Stimulated activated CD4-positive, alpha-beta T cell treated with anti-CD3 and anti-CD28 coated beads, Interleukin-1b, Interleukin-23, amount 100 ng/mL, for 48 hours (primary cell): Measurements from ENCODE around the gene TOR4A.
"Not testable (repeated sequence)": the region's sequence is repeated elsewhere in the genome, so short reads cannot be mapped to it uniquely, and the experiment has no call there.

Source experiments
- DNase-seq: peaks from one replicate; pipeline ENCODE4 v3.0.0-alpha.2; 2020

Gene TOR4A

DNA sequence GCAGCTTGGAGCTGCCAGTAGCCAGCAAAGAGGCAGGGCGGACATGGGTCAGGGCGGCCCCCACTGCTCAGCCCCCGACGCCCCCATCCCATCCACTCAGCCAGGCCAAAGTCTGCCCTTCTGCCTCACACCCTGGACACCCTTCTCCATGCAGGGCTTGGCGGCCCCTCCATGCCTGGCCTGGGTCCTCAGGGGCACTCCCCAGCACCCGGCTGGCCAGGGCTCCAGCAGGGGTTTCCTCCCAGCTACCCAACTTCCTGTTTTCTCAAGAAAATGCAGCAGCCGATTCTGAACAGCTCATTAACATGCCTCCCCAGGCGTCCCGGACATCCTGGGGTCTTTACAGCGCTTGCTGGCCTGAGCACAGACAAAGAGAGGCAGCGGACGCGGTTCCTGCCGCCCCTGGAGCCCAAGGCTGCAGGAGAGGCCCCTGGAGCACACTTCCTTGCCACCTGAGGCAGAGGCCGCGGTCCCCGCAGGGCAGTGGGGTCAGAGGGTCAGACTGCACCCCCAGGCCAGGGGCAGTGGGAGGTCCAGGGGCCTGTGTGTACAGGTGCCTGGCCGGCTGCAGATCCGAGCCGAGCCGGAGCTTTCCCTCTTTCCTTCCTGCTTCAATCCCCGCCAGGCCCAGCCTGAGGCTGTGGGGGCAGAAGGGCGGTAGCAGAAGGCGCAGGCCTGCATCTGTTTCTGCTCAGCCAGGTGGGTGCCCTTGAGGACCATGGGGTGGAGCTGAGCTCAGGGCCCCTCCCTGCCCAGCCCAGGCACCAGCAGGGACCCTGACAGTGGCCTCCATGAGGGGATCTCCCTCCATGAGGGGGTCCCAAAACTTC lies 43.2 kb downstream of the TOR4A start:
- no peak for DNase-seq

DNA sequence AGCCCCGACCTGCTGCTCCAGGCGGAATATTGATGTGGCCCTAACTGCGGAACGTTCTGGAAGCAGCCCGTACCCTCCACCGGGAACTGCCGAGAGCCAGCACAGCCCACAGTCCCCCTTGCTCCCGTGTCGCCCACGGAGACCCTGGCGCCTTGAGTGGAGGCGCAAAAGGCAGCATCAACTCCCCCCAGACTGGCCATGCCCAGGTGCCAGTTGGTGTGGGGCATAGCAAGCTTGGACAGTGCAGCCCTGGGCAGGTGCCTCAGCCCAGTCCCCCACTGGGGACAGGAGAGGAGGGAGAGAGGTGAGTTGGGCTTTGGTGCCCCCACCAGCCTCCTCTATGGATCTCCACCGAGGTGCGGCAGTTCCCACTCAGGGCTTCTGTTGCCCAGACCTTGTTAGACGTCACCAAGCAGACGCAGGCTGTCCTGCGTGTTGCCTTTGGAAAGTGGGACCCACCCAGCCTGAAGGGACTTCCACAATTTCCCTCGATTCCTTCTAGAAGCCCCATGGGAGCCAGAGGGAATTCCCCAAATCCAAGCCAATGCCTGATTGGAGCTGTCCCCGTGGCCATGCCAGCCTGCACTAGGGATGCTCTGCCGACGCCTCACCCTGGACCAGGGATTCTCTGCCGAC lies 44.3 kb downstream of the TOR4A start:
- DNase-seq, result no peak

GRCh38 chr9:137323531-137324331 lies 46.2 kb downstream of the TOR4A start:
- DNase-seq, result no peak

DNA sequence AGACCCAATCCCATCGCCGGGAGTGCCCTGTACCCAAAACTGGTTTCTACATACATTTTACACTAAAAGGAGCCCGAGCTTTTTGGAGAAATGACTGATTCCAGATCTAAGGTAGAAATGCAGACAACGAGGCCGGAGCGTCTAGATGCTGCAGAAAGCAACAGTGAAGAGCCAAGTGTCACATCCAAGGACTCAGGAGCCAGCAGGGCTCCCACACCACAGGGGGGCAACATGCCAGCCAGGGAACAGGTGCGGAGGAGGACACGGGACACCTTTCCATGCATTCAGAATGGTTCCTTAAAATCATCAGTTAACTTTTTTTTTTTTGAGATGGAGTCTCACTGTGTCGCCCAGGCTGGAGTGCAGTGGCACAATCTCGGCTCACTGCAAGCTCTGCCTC lies 47.6 kb downstream of the TOR4A start:
- no peak for DNase-seq

GRCh38 chr9:137325799-137326198 lies 48.3 kb downstream of the TOR4A start:
- DNase-seq, result no peak

DNA sequence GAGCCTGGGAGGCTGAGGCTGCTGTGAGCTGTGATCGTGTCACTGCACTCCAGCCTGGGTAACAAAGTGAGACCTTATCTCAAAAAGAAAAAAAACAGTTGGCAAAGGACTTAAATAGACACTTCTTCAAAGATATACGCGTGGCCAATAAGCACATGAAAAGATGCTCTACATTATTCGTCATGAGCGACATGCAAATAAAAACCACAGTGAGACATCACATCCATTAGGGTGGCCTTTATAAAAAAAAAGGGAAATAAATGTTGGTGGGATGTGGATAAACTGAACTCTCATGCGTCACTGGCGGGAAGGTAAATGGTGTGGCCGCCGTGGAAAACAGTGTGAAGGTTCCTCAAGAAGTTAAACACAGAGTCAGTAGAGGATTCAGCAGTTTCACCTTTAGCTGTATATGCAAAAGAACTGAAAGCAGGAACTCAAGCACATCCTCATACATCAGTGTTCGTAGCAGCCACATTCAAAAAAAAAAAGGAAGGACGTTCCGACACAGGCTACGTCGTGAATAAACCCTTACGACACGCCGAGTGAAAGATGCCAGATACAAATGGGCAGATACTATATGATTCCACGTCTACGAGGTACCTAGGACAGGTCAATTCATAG lies 49.0 kb downstream of the TOR4A start:
- no peak for DNase-seq

GRCh38 chr9:137327641-137328550 lies 50.4 kb downstream of the TOR4A start:
- DNase-seq, result not testable (repeated sequence)

- DNase-seq, result not testable (repeated sequence)
These were observed 52.1 kb downstream of the TOR4A start for GRCh38 chr9:137329590-137329989.

- no peak for DNase-seq
These were observed 53.2 kb downstream of the TOR4A start for GRCh38 chr9:137330689-137331088.

GRCh38 chr9:137331929-137332328 lies 54.4 kb downstream of the TOR4A start:
- DNase-seq, result no peak
